Measurements from ENCODE around the gene KRT75.

DNA sequence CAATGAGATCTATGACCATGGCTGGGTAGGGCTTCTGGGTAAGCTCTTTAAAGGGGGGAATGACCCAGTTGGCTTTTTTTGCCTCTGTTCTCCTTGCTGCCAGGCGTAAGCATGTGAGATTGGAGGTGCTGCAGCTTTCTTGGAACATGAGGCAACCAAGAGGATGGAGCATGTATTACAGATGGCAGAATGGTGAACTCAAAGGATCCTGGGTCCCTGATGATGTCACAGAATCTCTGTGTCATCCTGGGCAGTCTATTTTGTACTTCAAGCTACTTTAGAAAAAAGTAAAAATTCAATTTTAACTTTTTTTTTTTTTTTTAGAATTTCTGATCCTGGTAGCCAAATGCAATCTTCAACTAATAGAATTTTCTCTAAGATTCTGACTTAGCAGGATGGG lies 36.0 kb downstream of the KRT75 start:
- TF ChIP-seq POLR2A (IDR thresholded peaks at IDR 0.05; ENCODE audit: low read length) (no peak), GATA1 (IDR thresholded peaks at IDR 0.05; ENCODE audit: low read depth, low read length) (no peak)

Data from erythroblast (primary cell).